HL-60 (cell line): ENCODE measurements around the gene WDR93.

Source experiments
- GABPA ChIP-seq: IDR thresholded peaks from 2 replicates; pipeline ENCODE4 v1.6.1; 2012; ENCODE audit warnings: low read depth
- POLR2AphosphoS5 ChIP-seq: IDR thresholded peaks from 2 replicates; pipeline ENCODE4 v1.6.1; 2012; ENCODE audit warnings: low read depth
- SPI1 ChIP-seq: IDR thresholded peaks from 2 replicates; pipeline ENCODE4 v1.6.1; 2012; ENCODE audit warnings: low read depth, mild to moderate bottlenecking, borderline replicate concordance
- TF ChIP-seq, protein P1 (sequence below): IDR thresholded peaks from one replicate; pipeline ENCODE4 v1.5.1; 2011; ENCODE audit warnings: low read length, control low read depth, inconsistent platforms; ENCODE audit not compliant: insufficient read depth
- TF ChIP-seq, protein P2 (sequence below): IDR thresholded peaks from 2 replicates; pipeline ENCODE4 v1.6.1; 2012; ENCODE audit warnings: low read depth; ENCODE audit not compliant: insufficient replicate concordance

DNA sequence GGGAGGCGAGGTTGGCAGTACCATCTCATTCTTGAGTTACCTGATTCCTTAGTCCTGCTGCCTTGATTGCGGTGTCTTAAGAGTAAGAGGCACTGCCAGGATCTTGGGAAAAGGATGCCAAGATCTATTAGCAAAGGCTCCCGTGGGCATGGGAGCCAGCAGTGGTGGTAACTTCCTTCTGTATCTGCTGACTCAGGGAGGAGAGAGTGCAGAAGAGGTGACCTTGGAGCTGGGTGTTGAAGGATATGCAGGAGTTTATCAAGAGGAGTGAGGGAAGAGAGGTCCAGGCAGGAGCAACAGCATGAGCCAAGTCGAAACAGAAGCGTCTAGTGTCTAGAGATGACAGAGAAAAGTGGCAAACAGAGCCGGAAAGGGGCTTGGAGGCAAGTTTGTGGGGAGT is 90.0 kb downstream of the WDR93 start:
- TF ChIP-seq POLR2AphosphoS5 = no peak
- TF ChIP-seq, protein P1, sequence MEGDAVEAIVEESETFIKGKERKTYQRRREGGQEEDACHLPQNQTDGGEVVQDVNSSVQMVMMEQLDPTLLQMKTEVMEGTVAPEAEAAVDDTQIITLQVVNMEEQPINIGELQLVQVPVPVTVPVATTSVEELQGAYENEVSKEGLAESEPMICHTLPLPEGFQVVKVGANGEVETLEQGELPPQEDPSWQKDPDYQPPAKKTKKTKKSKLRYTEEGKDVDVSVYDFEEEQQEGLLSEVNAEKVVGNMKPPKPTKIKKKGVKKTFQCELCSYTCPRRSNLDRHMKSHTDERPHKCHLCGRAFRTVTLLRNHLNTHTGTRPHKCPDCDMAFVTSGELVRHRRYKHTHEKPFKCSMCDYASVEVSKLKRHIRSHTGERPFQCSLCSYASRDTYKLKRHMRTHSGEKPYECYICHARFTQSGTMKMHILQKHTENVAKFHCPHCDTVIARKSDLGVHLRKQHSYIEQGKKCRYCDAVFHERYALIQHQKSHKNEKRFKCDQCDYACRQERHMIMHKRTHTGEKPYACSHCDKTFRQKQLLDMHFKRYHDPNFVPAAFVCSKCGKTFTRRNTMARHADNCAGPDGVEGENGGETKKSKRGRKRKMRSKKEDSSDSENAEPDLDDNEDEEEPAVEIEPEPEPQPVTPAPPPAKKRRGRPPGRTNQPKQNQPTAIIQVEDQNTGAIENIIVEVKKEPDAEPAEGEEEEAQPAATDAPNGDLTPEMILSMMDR = no peak
- TF ChIP-seq, protein P2, sequence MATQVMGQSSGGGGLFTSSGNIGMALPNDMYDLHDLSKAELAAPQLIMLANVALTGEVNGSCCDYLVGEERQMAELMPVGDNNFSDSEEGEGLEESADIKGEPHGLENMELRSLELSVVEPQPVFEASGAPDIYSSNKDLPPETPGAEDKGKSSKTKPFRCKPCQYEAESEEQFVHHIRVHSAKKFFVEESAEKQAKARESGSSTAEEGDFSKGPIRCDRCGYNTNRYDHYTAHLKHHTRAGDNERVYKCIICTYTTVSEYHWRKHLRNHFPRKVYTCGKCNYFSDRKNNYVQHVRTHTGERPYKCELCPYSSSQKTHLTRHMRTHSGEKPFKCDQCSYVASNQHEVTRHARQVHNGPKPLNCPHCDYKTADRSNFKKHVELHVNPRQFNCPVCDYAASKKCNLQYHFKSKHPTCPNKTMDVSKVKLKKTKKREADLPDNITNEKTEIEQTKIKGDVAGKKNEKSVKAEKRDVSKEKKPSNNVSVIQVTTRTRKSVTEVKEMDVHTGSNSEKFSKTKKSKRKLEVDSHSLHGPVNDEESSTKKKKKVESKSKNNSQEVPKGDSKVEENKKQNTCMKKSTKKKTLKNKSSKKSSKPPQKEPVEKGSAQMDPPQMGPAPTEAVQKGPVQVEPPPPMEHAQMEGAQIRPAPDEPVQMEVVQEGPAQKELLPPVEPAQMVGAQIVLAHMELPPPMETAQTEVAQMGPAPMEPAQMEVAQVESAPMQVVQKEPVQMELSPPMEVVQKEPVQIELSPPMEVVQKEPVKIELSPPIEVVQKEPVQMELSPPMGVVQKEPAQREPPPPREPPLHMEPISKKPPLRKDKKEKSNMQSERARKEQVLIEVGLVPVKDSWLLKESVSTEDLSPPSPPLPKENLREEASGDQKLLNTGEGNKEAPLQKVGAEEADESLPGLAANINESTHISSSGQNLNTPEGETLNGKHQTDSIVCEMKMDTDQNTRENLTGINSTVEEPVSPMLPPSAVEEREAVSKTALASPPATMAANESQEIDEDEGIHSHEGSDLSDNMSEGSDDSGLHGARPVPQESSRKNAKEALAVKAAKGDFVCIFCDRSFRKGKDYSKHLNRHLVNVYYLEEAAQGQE = no peak
- TF ChIP-seq SPI1 = no peak
- TF ChIP-seq GABPA = no peak
